Liver (tissue), 9 donors: ENCODE results near the gene PIWIL4. TPM values are rescaled to one million over a fixed set of nuclear protein-coding genes. Genes with fewer than 3 reads are reported as not detected.

Source experiments
- DNase-seq: peaks from one replicate; pipeline ENCODE4 v3.0.0-alpha.2; 2017; ENCODE audit warnings: low spot score
- H3K27ac ChIP-seq, 2 donors: one replicate each; pipeline ENCODE4 v1.7.0; 2013; ENCODE audit warnings: inconsistent platforms in 2 of 2, low read length in 2 of 2, control low read depth in 1 of 2, low read depth in 1 of 2, mild to moderate bottlenecking in 1 of 2
- H3K27me3 ChIP-seq, 4 donors: one replicate each; pipeline versions ENCODE4 v1.6.1 to v1.7.0; 2013; ENCODE audit warnings: low read length in 3 of 4, inconsistent platforms in 1 of 4, mild to moderate bottlenecking in 1 of 4, moderate library complexity in 1 of 4; ENCODE audit not compliant: control insufficient read depth in 4 of 4, insufficient read depth in 4 of 4
- H3K36me3 ChIP-seq, 4 donors: one replicate each; pipeline versions ENCODE4 v1.6.1 to v1.7.0; 2013; ENCODE audit warnings: low read length in 3 of 4, mild to moderate bottlenecking in 3 of 4, low read depth in 1 of 4, moderate library complexity in 1 of 4; ENCODE audit not compliant: control insufficient read depth in 4 of 4, insufficient read depth in 3 of 4
- H3K4me1 ChIP-seq, 4 donors: one replicate each; pipeline versions ENCODE4 v1.6.1 to v1.7.0; 2013; ENCODE audit warnings: low read length in 3 of 4, mild to moderate bottlenecking in 3 of 4, moderate library complexity in 1 of 4; ENCODE audit not compliant: control insufficient read depth in 4 of 4, insufficient read depth in 4 of 4
- H3K4me3 ChIP-seq, 3 donors: one replicate each; pipeline versions ENCODE4 v1.6.1 to v1.7.0; 2013; ENCODE audit warnings: low read length in 3 of 3, control low read depth in 1 of 3, low read depth in 1 of 3, mild to moderate bottlenecking in 1 of 3
- H3K9ac ChIP-seq, 2 donors: one replicate each; pipeline ENCODE4 v1.7.0; 2013; ENCODE audit warnings: low read length in 2 of 2, mild to moderate bottlenecking in 2 of 2, moderate library complexity in 2 of 2, control low read depth in 1 of 2, low read depth in 1 of 2
- H3K9me3 ChIP-seq, 4 donors: one replicate each; pipeline versions ENCODE4 v1.6.1 to v1.7.0; 2013; ENCODE audit warnings: low read length in 3 of 4; ENCODE audit not compliant: control insufficient read depth in 4 of 4
- EGR1 ChIP-seq, 2 donors: IDR thresholded peaks; 2 replicates each; pipeline ENCODE4 v1.6.1; 2016 to 2018; ENCODE audit warnings: antibody characterized with exemption in 2 of 2, low read depth in 2 of 2
- FOXA1 ChIP-seq: IDR thresholded peaks from 2 replicates; pipeline ENCODE4 v1.6.1; 2016; ENCODE audit warnings: antibody characterized with exemption
- FOXA2 ChIP-seq: IDR thresholded peaks from 2 replicates; pipeline ENCODE4 v1.6.1; 2016; ENCODE audit warnings: antibody characterized with exemption
- GABPA ChIP-seq, 2 donors: IDR thresholded peaks in 1 of 2; conservative IDR thresholded peaks in 1 of 2; 2 replicates each; pipeline ENCODE4 v1.6.1; 2016; ENCODE audit warnings: antibody characterized with exemption in 2 of 2, mild to moderate bottlenecking in 1 of 2, moderate library complexity in 1 of 2
- HNF4A ChIP-seq, 2 donors: conservative IDR thresholded peaks; 2 replicates each; pipeline ENCODE4 v1.6.1; 2016; ENCODE audit warnings: antibody characterized with exemption in 2 of 2, mild to moderate bottlenecking in 2 of 2
- HNF4G ChIP-seq: IDR thresholded peaks from 2 replicates; pipeline ENCODE4 v1.6.1; 2016; ENCODE audit warnings: antibody characterized with exemption
- JUND ChIP-seq, 2 donors: IDR thresholded peaks; 2 replicates each; pipeline ENCODE4 v1.6.1; 2016; ENCODE audit warnings: antibody characterized with exemption in 2 of 2
- NR2F2 ChIP-seq: IDR thresholded peaks from 2 replicates; pipeline ENCODE4 v1.6.1; 2016; ENCODE audit warnings: antibody characterized with exemption
- RAD21 ChIP-seq, 2 donors: IDR thresholded peaks; 2 replicates each; pipeline ENCODE4 v1.6.1; 2016; ENCODE audit warnings: antibody characterized with exemption in 2 of 2, mild to moderate bottlenecking in 2 of 2
- RXRA ChIP-seq, 2 donors: IDR thresholded peaks; 2 replicates each; pipeline ENCODE4 v1.6.1; 2017 to 2018; ENCODE audit warnings: antibody characterized with exemption in 2 of 2, mild to moderate bottlenecking in 1 of 2
- SP1 ChIP-seq: IDR thresholded peaks from 2 replicates; pipeline ENCODE4 v1.6.1; 2018; ENCODE audit warnings: antibody characterized with exemption, mild to moderate bottlenecking
- TAF1 ChIP-seq: conservative IDR thresholded peaks from 2 replicates; pipeline ENCODE4 v1.6.1; 2016; ENCODE audit warnings: antibody characterized with exemption, mild to moderate bottlenecking
- YY1 ChIP-seq: IDR thresholded peaks from 2 replicates; pipeline ENCODE4 v1.6.1; 2016; ENCODE audit warnings: antibody characterized with exemption, mild to moderate bottlenecking
- ZBTB33 ChIP-seq: IDR thresholded peaks from 2 replicates; pipeline ENCODE4 v1.6.1; 2016; ENCODE audit warnings: antibody characterized with exemption
- WGBS: extraction: QIAGEN DNeasy Blood & Tissue Kit; methylation state at CpG from one replicate; pipeline ENCODE4 v1.1.7; 2013; 5-methylcytosine and 5-hydroxymethylcytosine counted together
- polyA plus RNA-seq, 2 donors: library from polyadenylated mRNA; stranded (reverse) in 1 of 2; unstranded in 1 of 2; fragments of 200-250 nt in 1 of 2; fragments of >200 nt in 1 of 2; fragmentation: Nextera tagmentation in 1 of 2; extraction: Ambion mirVana in 1 of 2; gene quantifications; one replicate each; pipeline versions ENCODE4 v1.2.1 to v1.2.3, GENCODE V29; 2013 to 2015
- total RNA-seq, 2 donors: library from RNA; depleted of rRNA; stranded (reverse); fragments of >200 nt; gene quantifications; one replicate each; pipeline ENCODE4 v1.2.3, GENCODE V29; 2014
- TF ChIP-seq, protein P1 (sequence below): fragments of 150-350 bp; IDR thresholded peaks from 2 replicates; pipeline ENCODE4 v1.5.1; 2017; ENCODE audit warnings: improper control_type of control experiment, low read depth, low read length; ENCODE audit not compliant: missing input control
- TF ChIP-seq, protein P2 (sequence below): IDR thresholded peaks from 2 replicates; pipeline ENCODE4 v1.6.1; 2016; ENCODE audit warnings: antibody characterized with exemption, mild to moderate bottlenecking
- TF ChIP-seq, protein P3 (sequence below): IDR thresholded peaks from 2 replicates; pipeline ENCODE4 v1.6.1; 2016; ENCODE audit warnings: antibody characterized with exemption
- TF ChIP-seq, protein P4 (sequence below): IDR thresholded peaks from 2 replicates; pipeline ENCODE4 v1.6.1; 2016; ENCODE audit warnings: antibody characterized with exemption
- donor health status: healthy.
- donor health status: healthy.
- donor health status: healthy.
- donor health status: healthy.
- donor health status: healthy.

PIWIL4 gene
- total and polyA plus RNA-seq, 4 donors: 0.18 to 1.5 (median 0.51) TPM

DNA sequence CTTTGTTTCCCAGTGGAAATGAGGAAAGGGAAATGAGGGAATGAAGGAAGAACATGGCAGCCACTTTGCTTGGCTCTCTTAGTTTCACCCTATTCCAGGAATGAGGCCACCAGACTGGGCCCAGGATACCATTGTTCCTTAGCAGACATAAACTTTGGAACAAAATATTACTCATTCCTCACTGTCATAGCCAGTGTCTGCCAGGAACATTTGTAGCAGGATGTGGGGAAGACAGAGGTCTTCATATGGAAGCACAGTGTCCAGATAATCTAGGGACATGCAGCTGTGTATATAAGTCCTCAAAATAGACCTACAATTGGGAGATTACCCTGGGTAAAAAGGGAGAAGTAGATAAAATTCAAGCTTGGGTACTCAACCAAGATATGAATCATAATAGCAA lies 38.6 kb upstream of the PIWIL4 start (continued):
- TF ChIP-seq, protein P1, sequence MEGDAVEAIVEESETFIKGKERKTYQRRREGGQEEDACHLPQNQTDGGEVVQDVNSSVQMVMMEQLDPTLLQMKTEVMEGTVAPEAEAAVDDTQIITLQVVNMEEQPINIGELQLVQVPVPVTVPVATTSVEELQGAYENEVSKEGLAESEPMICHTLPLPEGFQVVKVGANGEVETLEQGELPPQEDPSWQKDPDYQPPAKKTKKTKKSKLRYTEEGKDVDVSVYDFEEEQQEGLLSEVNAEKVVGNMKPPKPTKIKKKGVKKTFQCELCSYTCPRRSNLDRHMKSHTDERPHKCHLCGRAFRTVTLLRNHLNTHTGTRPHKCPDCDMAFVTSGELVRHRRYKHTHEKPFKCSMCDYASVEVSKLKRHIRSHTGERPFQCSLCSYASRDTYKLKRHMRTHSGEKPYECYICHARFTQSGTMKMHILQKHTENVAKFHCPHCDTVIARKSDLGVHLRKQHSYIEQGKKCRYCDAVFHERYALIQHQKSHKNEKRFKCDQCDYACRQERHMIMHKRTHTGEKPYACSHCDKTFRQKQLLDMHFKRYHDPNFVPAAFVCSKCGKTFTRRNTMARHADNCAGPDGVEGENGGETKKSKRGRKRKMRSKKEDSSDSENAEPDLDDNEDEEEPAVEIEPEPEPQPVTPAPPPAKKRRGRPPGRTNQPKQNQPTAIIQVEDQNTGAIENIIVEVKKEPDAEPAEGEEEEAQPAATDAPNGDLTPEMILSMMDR: no peak
- TF ChIP-seq YY1 (no peak), FOXA2 (no peak), JUND (IDR thresholded peaks at IDR 0.05) (no peak), RXRA (IDR thresholded peaks at IDR 0.05) (no peak), FOXA1 (no peak), EGR1 (IDR thresholded peaks at IDR 0.05; ENCODE audit: low read depth in 2 of 2) (no peak)

DNA sequence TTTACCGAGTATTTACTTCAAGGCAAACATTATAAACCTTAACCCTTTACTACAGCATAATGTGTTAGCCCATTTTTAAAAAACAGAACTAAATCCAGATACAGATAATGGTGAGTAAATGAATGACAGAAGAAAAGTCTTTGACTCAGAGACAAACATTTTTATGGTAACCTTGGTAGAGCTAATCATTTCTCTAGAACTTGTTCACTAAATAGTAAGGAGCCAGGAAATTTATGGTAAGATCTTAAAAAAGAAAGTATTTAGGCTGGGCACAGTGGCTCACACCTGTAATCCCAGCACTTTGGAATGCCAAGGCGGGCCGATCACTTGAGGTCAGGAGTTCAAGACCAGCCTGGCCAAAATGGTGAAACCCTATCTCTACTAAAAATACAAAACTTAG lies 35.0 kb upstream of the PIWIL4 start:
- H3K36me3 ChIP-seq: no peaks in the 10 kb centered on the region
- H3K9ac ChIP-seq: no peak overlapping the region
- WGBS: 87% methylated on average over 3 of the region's 3 CpGs
- H3K4me1 ChIP-seq: no peaks in the 10 kb centered on the region
- H3K27ac ChIP-seq: no peak overlapping the region
- H3K4me3 ChIP-seq: no peak overlapping the region
- no peaks in the 10 kb centered on the region for H3K27me3 ChIP-seq
- H3K9me3 ChIP-seq: no peaks in the 10 kb centered on the region
- no peak for DNase-seq
- TF ChIP-seq FOXA2 (no peak), RXRA (IDR thresholded peaks at IDR 0.05) (no peak), YY1 (no peak), HNF4A (conservative IDR thresholded peaks at IDR 0.05) (no peak), GABPA (IDR thresholded peaks at IDR 0.05 in 1 of 2, conservative IDR thresholded peaks at IDR 0.05 in 1 of 2) (no peak), SP1 (no peak), HNF4G (no peak), ZBTB33 (no peak), EGR1 (IDR thresholded peaks at IDR 0.05; ENCODE audit: low read depth in 2 of 2) (no peak), NR2F2 (no peak), RAD21 (IDR thresholded peaks at IDR 0.05) (no peak), JUND (IDR thresholded peaks at IDR 0.05) (no peak), TAF1 (no peak), FOXA1 (no peak)
- TF ChIP-seq, protein P2, sequence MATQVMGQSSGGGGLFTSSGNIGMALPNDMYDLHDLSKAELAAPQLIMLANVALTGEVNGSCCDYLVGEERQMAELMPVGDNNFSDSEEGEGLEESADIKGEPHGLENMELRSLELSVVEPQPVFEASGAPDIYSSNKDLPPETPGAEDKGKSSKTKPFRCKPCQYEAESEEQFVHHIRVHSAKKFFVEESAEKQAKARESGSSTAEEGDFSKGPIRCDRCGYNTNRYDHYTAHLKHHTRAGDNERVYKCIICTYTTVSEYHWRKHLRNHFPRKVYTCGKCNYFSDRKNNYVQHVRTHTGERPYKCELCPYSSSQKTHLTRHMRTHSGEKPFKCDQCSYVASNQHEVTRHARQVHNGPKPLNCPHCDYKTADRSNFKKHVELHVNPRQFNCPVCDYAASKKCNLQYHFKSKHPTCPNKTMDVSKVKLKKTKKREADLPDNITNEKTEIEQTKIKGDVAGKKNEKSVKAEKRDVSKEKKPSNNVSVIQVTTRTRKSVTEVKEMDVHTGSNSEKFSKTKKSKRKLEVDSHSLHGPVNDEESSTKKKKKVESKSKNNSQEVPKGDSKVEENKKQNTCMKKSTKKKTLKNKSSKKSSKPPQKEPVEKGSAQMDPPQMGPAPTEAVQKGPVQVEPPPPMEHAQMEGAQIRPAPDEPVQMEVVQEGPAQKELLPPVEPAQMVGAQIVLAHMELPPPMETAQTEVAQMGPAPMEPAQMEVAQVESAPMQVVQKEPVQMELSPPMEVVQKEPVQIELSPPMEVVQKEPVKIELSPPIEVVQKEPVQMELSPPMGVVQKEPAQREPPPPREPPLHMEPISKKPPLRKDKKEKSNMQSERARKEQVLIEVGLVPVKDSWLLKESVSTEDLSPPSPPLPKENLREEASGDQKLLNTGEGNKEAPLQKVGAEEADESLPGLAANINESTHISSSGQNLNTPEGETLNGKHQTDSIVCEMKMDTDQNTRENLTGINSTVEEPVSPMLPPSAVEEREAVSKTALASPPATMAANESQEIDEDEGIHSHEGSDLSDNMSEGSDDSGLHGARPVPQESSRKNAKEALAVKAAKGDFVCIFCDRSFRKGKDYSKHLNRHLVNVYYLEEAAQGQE: no peak
- TF ChIP-seq, protein P3, sequence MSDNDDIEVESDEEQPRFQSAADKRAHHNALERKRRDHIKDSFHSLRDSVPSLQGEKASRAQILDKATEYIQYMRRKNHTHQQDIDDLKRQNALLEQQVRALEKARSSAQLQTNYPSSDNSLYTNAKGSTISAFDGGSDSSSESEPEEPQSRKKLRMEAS: no peak
- TF ChIP-seq, protein P4, sequence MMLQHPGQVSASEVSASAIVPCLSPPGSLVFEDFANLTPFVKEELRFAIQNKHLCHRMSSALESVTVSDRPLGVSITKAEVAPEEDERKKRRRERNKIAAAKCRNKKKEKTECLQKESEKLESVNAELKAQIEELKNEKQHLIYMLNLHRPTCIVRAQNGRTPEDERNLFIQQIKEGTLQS: no peak
- TF ChIP-seq, protein P1: no peak
